Adrenal gland (tissue), 12 donors: Measurements from ENCODE around the gene RPA4. TPM values are rescaled to one million over a fixed set of nuclear protein-coding genes. Genes with fewer than 3 reads are reported as not detected.
"Not testable (repeated sequence)": the region's sequence is repeated elsewhere in the genome, so short reads cannot be mapped to it uniquely, and the experiment has no call there.

Experiments used
- DNase-seq, 7 donors: peaks; one replicate each; pipeline ENCODE4 v3.0.0-alpha.2; 2019 to 2020
- H3K27ac ChIP-seq, 5 donors: fragments of 200-600 bp; sonication (generic) in 4 of 5; 1 replicate in 3 of 5; 2 replicates in 2 of 5; pipeline versions ENCODE4 v1.5.1 to v1.8.0; 2016 to 2020; ENCODE audit warnings: mild to moderate bottlenecking in 1 of 5
- H3K27me3 ChIP-seq: fragments of 200-600 bp; 2 replicates; pipeline ENCODE4 v1.8.0; 2021
- H3K36me3 ChIP-seq, 2 donors: fragments of 200-600 bp; replicated peaks in 1 of 2; 1 replicate in 1 of 2; 2 replicates in 1 of 2; pipeline versions ENCODE4 v1.5.1 to v1.8.0; 2018 to 2022
- H3K4me1 ChIP-seq, 2 donors: fragments of 200-600 bp; replicated peaks in 1 of 2; 1 replicate in 1 of 2; 2 replicates in 1 of 2; pipeline versions ENCODE4 v1.5.1 to v1.8.0; 2018 to 2021
- H3K4me3 ChIP-seq, 4 donors: fragments of 200-600 bp; sonication (generic) in 3 of 4; one replicate each; pipeline ENCODE4 v1.5.1; 2016 to 2018
- H3K9me3 ChIP-seq, 3 donors: fragments of 200-600 bp; sonication (generic) in 1 of 3; replicated peaks in 1 of 3; 1 replicate in 2 of 3; 2 replicates in 1 of 3; pipeline versions ENCODE4 v1.5.1 to v1.8.0; 2016 to 2021
- CTCF ChIP-seq, 6 experiments: fragments of 450-650 bp in 4 of 6; fragments of 200-600 bp in 2 of 6; sonication (generic) in 1 of 6; IDR thresholded peaks; 1 replicate in 5 of 6; 2 replicates in 1 of 6; pipeline versions ENCODE4 v1.5.1 to v1.8.0; 2016 to 2021; ENCODE audit warnings: antibody characterized with exemption in 6 of 6, mild to moderate bottlenecking in 2 of 6, moderate library complexity in 1 of 6
- POLR2A ChIP-seq, 2 donors: fragments of 450-650 bp; IDR thresholded peaks; one replicate each; pipeline ENCODE4 v1.6.1; 2017; ENCODE audit warnings: antibody characterized with exemption in 2 of 2, mild to moderate bottlenecking in 2 of 2, moderate library complexity in 1 of 2
- WGBS, 4 donors: extraction: QIAGEN DNeasy Blood & Tissue Kit in 2 of 4; methylation state at CpG; one replicate each; pipeline versions ENCODE4 v1.1.5 to v1.1.7; 2013 to 2017; 5-methylcytosine and 5-hydroxymethylcytosine counted together
- intact Hi-C, 2 donors: fragments of 100-400 bp; cut with DNase I; formaldehyde crosslinking; loops; one replicate each; pipeline versions ENCODE4 v1.14.1 to v1.15.0; 2022 to 2023
- polyA plus RNA-seq, 3 donors: library from polyadenylated mRNA; stranded (reverse); fragments of 200-250 nt in 2 of 3; fragments of 350-450 nt in 1 of 3; fragmentation: Illumina TruSeq in 1 of 3; extraction: RNeasy Lipid Tissue Mini Kit (QIAGEN cat#74804) in 1 of 3; gene quantifications; one replicate each; pipeline ENCODE4 v1.2.3, GENCODE V29; 2013 to 2014
- total RNA-seq, 9 donors: library from RNA; depleted of rRNA in 4 of 9; stranded (reverse); fragments of >200 nt in 4 of 9; fragments of 120-200 nt in 1 of 9; fragmentation: NEBNext Ultra II Directional in 1 of 9; extraction: Animal tissue kit (Norgen Biotek cat#: 25700) in 1 of 9; gene quantifications; one replicate each; pipeline versions ENCODE4 v1.1.0 to v1.2.4, GENCODE V29; 2013 to 2023
- donor health status: healthy with polysubstance abuse.
- donor health status: Bipolar disorder and iron deficiency.
- donor health status: DM: yes; HTN: yes; CAD: no.
- donor health status: DM: no; HTN: no; CAD: no.
- donor health status: DM: no; HTN: no; CAD: no.
- donor health status: DM: yes; HTN: yes; CAD: no.

RPA4 gene
- total and polyA plus RNA-seq, 12 donors = 0.07 to 2.0 (median 0.32) TPM; not detected in 3

GRCh38 chrX:96838537-96838936 is 45.2 kb upstream of the RPA4 start:
- no peak for TF ChIP-seq CTCF (IDR thresholded peaks at IDR 0.05)
- Histone ChIP-seq H3K9me3 (no peaks in the 10 kb centered on the region), H3K27ac (no peak overlapping the region), H3K4me3 (no peak overlapping the region), H3K4me1 (no peaks in the 10 kb centered on the region), H3K27me3 (no peaks in the 10 kb centered on the region), H3K36me3 (no peaks in the 10 kb centered on the region)
- WGBS, 4 donors = 48 to 88% (median 73%) methylated on average over 1 of the region's 1 CpG
- intact Hi-C loops = no loop called here
- DNase-seq = no peak

- no peak for DNase-seq
- no peaks in the 10 kb centered on the region for H3K36me3 ChIP-seq
- H3K9me3 ChIP-seq = no peaks in the 10 kb centered on the region
- intact Hi-C loops = no loop called here
- H3K4me3 ChIP-seq = no peak overlapping the region
- 70 to 90% (median 78%) methylated on average over 1 of the region's 1 CpG for WGBS, 4 donors
- H3K4me1 ChIP-seq = no peaks in the 10 kb centered on the region
- TF ChIP-seq POLR2A (IDR thresholded peaks at IDR 0.05) = no peak
- no peak for TF ChIP-seq CTCF (IDR thresholded peaks at IDR 0.05)
- no peaks in the 10 kb centered on the region for H3K27me3 ChIP-seq
- H3K27ac ChIP-seq = no peak overlapping the region
Measured at GRCh38 chrX:96841325-96841724, 42.4 kb upstream of the RPA4 start.

GRCh38 chrX:96841866-96842265 is 41.8 kb upstream of the RPA4 start:
- intact Hi-C loops, H3K27ac ChIP-seq, H3K36me3 ChIP-seq, H3K9me3 ChIP-seq, H3K27me3 ChIP-seq, DNase-seq, H3K4me3 ChIP-seq, H3K4me1 ChIP-seq: not testable (repeated sequence)
- WGBS, 4 donors = 26 to 100% (median 82%) methylated on average over 2 to 3 of the region's 3 CpGs

GRCh38 chrX:96843566-96843965 is 40.1 kb upstream of the RPA4 start:
- 51 to 78% (median 60%) methylated on average over 5 of the region's 5 CpGs for WGBS, 4 donors
- DNase-seq = no peak
- Histone ChIP-seq H3K9me3 (no peaks in the 10 kb centered on the region), H3K4me3 (no peak overlapping the region), H3K27ac (no peak overlapping the region), H3K36me3 (no peaks in the 10 kb centered on the region), H3K4me1 (no peaks in the 10 kb centered on the region), H3K27me3 (no peaks in the 10 kb centered on the region)
- intact Hi-C loops = no loop called here
- TF ChIP-seq CTCF (IDR thresholded peaks at IDR 0.05) (no peak), POLR2A (IDR thresholded peaks at IDR 0.05) (no peak)

GRCh38 chrX:96846841-96847240 is 36.9 kb upstream of the RPA4 start:
- H3K27me3 ChIP-seq = peaks cover 4% of the 10 kb centered on the region
- WGBS, 4 donors = 69 to 97% (median 90%) methylated on average over 1 of the region's 1 CpG
- no peak for TF ChIP-seq CTCF (IDR thresholded peaks at IDR 0.05)
- no peak for TF ChIP-seq POLR2A (IDR thresholded peaks at IDR 0.05)
- no peaks in the 10 kb centered on the region for H3K36me3 ChIP-seq
- no peak for DNase-seq
- no peaks in the 10 kb centered on the region for H3K9me3 ChIP-seq
- intact Hi-C loops = no loop called here
- no peaks in the 10 kb centered on the region for H3K4me1 ChIP-seq
- H3K27ac ChIP-seq = no peak overlapping the region
- H3K4me3 ChIP-seq = no peak overlapping the region

- 94 to 100% (median 99%) methylated on average over 1 to 4 of the region's 4 CpGs for WGBS, 4 donors
- H3K9me3 ChIP-seq, H3K36me3 ChIP-seq, H3K27me3 ChIP-seq, H3K27ac ChIP-seq, intact Hi-C loops, H3K4me1 ChIP-seq, DNase-seq, H3K4me3 ChIP-seq: not testable (repeated sequence)
Measured at GRCh38 chrX:96859422-96859821, 24.3 kb upstream of the RPA4 start.
